ENCODE results near the gene TIAM2. TPM values are rescaled to one million over a fixed set of nuclear protein-coding genes. Genes with fewer than 3 reads are reported as not detected.
A peak's percentile ranks its signal among the peaks of the same experiment; 100 is the strongest.

The TIAM2 gene
- total and polyA plus RNA-seq, 7 experiments from 2014 or later, result 0.66 to 11.6 (median 6.0) TPM

- peaks cover 0 to 9% of the 10 kb centered on the region in 2 donors for H3K4me1 ChIP-seq (ENCODE audit: control insufficient read depth in 2 of 2, insufficient read depth in 2 of 2, low read length in 2 of 2)
- intact Hi-C loops (cut with micrococcal nuclease), result no loop called here
- DNase-seq (no peak), ATAC-seq (no peak)
- no peak overlapping the region for H3K27ac ChIP-seq (ENCODE audit: low read depth, low read length)
- Mint-ChIP-seq H3K27me3 (peaks cover 0 to 2% (median 0%) of the 10 kb centered on the region in 5 donors), H3K4me3 (no peak overlapping the region), H3K36me3 (peaks cover 0 to 5% (median 0%) of the 10 kb centered on the region in 5 donors), H3K4me1 (peaks cover 0 to 32% (median 11%) of the 10 kb centered on the region in 7 donors), H3K9me3 (peaks cover 0 to 2% (median 0%) of the 10 kb centered on the region in 11 donors), H3K27ac (no peak overlapping the region)
- ChIA-PET POLR2A (no interaction called here), CTCF (no interaction called here)
- H3K4me3 ChIP-seq (ENCODE audit: low read length), result no peak overlapping the region
- no peaks in the 10 kb centered on the region for H3K9me3 ChIP-seq (ENCODE audit: control insufficient read depth in 2 of 3, low read length in 3 of 3)
- H3K36me3 ChIP-seq (ENCODE audit: control insufficient read depth in 2 of 3, insufficient read depth in 3 of 3, low read length in 3 of 3), result no peaks in the 10 kb centered on the region
- H3K27me3 ChIP-seq (ENCODE audit: control insufficient read depth in 2 of 2, insufficient read depth in 2 of 2, low read length in 2 of 2), result no peaks in the 10 kb centered on the region
Observed at GRCh38 chr6:155190677-155191076, 195.6 kb downstream of the TIAM2 start.

GRCh38 chr6:155193526-155193925 lies 198.4 kb downstream of the TIAM2 start:
- DNase-seq (no peak), ATAC-seq (no peak)
- ChIA-PET POLR2A (no interaction called here), CTCF (no interaction called here)
- Mint-ChIP-seq H3K27me3 (peaks cover 0 to 6% (median 0%) of the 10 kb centered on the region in 5 donors), H3K4me3 (no peak overlapping the region), H3K9me3 (peaks cover 0 to 12% (median 0%) of the 10 kb centered on the region in 11 donors), H3K27ac (no peak overlapping the region), H3K4me1 (peaks cover 0 to 20% (median 10%) of the 10 kb centered on the region in 7 donors), H3K36me3 (peaks cover 0 to 11% (median 0%) of the 10 kb centered on the region in 5 donors)
- peaks cover 0 to 7% of the 10 kb centered on the region in 2 donors for H3K4me1 ChIP-seq (ENCODE audit: control insufficient read depth in 2 of 2, insufficient read depth in 2 of 2, low read length in 2 of 2)
- H3K36me3 ChIP-seq (ENCODE audit: control insufficient read depth in 2 of 3, insufficient read depth in 3 of 3, low read length in 3 of 3), result no peaks in the 10 kb centered on the region
- no peak overlapping the region for H3K27ac ChIP-seq (ENCODE audit: low read depth, low read length)
- H3K27me3 ChIP-seq (ENCODE audit: control insufficient read depth in 2 of 2, insufficient read depth in 2 of 2, low read length in 2 of 2), result no peaks in the 10 kb centered on the region
- intact Hi-C loops (cut with micrococcal nuclease), result no loop called here
- no peaks in the 10 kb centered on the region for H3K9me3 ChIP-seq (ENCODE audit: control insufficient read depth in 2 of 3, low read length in 3 of 3)
- no peak overlapping the region for H3K4me3 ChIP-seq (ENCODE audit: low read length)

DNA sequence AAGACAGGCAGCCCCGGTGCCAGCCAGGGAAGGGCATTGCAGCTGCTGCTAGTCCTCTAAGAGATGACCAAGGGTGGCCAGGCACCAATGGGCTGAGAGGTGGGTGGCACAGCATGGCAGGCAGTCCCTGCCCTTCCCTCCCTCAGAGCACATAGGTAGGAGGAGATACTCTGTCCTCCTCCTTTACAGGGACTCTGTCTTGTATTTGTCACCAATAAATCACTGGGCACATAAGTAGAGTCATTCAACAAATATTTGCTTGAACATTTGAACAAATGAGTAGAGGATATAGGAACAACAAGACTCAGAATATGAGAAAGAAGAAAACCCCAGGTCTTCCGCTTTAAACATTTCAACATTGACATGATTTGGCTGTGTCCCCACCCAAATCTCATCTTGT lies 199.3 kb downstream of the TIAM2 start:
- Mint-ChIP-seq H3K9me3 (peaks cover 0 to 12% (median 0%) of the 10 kb centered on the region in 11 donors), H3K4me3 (no peak overlapping the region), H3K27ac (no peak overlapping the region), H3K36me3 (peaks cover 0 to 11% (median 0%) of the 10 kb centered on the region in 5 donors), H3K4me1 (peaks cover 0 to 13% (median 6%) of the 10 kb centered on the region in 7 donors), H3K27me3 (peaks cover 0 to 6% (median 0%) of the 10 kb centered on the region in 5 donors)
- H3K4me1 ChIP-seq (ENCODE audit: control insufficient read depth in 2 of 2, insufficient read depth in 2 of 2, low read length in 2 of 2), result no peaks in the 10 kb centered on the region
- no peaks in the 10 kb centered on the region for H3K36me3 ChIP-seq (ENCODE audit: control insufficient read depth in 2 of 3, insufficient read depth in 3 of 3, low read length in 3 of 3)
- DNase-seq (no peak), ATAC-seq (no peak)
- H3K27me3 ChIP-seq (ENCODE audit: control insufficient read depth in 2 of 2, insufficient read depth in 2 of 2, low read length in 2 of 2), result no peaks in the 10 kb centered on the region
- H3K9me3 ChIP-seq (ENCODE audit: control insufficient read depth in 2 of 3, low read length in 3 of 3), result no peaks in the 10 kb centered on the region
- intact Hi-C loops (cut with micrococcal nuclease), result no loop called here
- ChIA-PET CTCF (no interaction called here), POLR2A (no interaction called here)
- H3K27ac ChIP-seq (ENCODE audit: low read depth, low read length), result no peak overlapping the region
- H3K4me3 ChIP-seq (ENCODE audit: low read length), result no peak overlapping the region

DNA sequence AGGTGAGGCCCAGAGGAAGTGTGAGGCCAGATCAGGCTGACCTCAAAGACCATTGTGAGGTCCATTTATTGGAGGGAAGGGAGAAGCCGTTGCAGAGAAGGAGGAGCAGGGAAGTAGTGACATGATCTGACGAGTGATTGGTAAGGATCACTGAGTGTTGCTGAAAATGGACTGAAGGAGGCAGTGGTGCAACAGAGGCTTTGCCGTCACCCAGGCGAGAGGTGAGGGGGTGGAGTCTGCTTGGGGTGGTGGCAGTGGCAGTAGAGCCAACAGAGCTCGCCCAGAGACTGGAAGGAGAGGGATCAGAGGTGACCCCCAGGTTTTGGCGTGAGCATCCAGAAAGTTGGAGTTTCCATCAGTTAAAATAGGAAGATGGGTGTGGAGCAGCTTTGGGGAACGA lies 200.8 kb downstream of the TIAM2 start:
- intact Hi-C loops (cut with micrococcal nuclease), result no loop called here
- H3K27ac Mint-ChIP-seq, result no peak overlapping the region
- no peak for ATAC-seq

GRCh38 chr6:155196911-155197310 lies 201.8 kb downstream of the TIAM2 start:
- peaks cover 0 to 6% (median 3%) of the 10 kb centered on the region in 5 donors for H3K27me3 Mint-ChIP-seq
- no peaks in the 10 kb centered on the region for H3K9me3 ChIP-seq (ENCODE audit: control insufficient read depth in 2 of 3, low read length in 3 of 3)
- no peak for DNase-seq
- H3K4me1 ChIP-seq (ENCODE audit: control insufficient read depth in 2 of 2, insufficient read depth in 2 of 2, low read length in 2 of 2), result no peaks in the 10 kb centered on the region
- no peaks in the 10 kb centered on the region for H3K36me3 ChIP-seq (ENCODE audit: control insufficient read depth in 2 of 3, insufficient read depth in 3 of 3, low read length in 3 of 3)
- intact Hi-C loops (cut with micrococcal nuclease), result no loop called here
- POLR2A ChIA-PET, result no interaction called here
- H3K9me3 Mint-ChIP-seq, result peaks cover 0 to 12% (median 0%) of the 10 kb centered on the region in 11 donors
- H3K4me3 ChIP-seq (ENCODE audit: low read length), result no peak overlapping the region
- peaks cover 0 to 2% (median 0%) of the 10 kb centered on the region in 7 donors for H3K4me1 Mint-ChIP-seq
- H3K4me3 Mint-ChIP-seq, result no peak overlapping the region
- H3K27ac ChIP-seq (ENCODE audit: low read depth, low read length), result no peak overlapping the region
- no peak for ATAC-seq
- H3K27me3 ChIP-seq (ENCODE audit: control insufficient read depth in 2 of 2, insufficient read depth in 2 of 2, low read length in 2 of 2), result no peaks in the 10 kb centered on the region
- no peak overlapping the region for H3K27ac Mint-ChIP-seq
- peaks cover 0 to 9% (median 0%) of the 10 kb centered on the region in 5 donors for H3K36me3 Mint-ChIP-seq
- CTCF ChIA-PET, result no interaction called here

More for the DNA sequence above, 200.8 kb downstream of the TIAM2 start:
- Histone ChIP-seq H3K27ac (ENCODE audit: low read depth, low read length) (no peak overlapping the region), H3K4me3 (ENCODE audit: low read length) (no peak overlapping the region), H3K27me3 (ENCODE audit: control insufficient read depth in 2 of 2, insufficient read depth in 2 of 2, low read length in 2 of 2) (no peaks in the 10 kb centered on the region), H3K4me1 (ENCODE audit: control insufficient read depth in 2 of 2, insufficient read depth in 2 of 2, low read length in 2 of 2) (no peaks in the 10 kb centered on the region), H3K9me3 (ENCODE audit: control insufficient read depth in 2 of 3, low read length in 3 of 3) (no peaks in the 10 kb centered on the region), H3K36me3 (ENCODE audit: control insufficient read depth in 2 of 3, insufficient read depth in 3 of 3, low read length in 3 of 3) (no peaks in the 10 kb centered on the region)
- H3K27me3 Mint-ChIP-seq, result peaks cover 0 to 6% (median 2%) of the 10 kb centered on the region in 5 donors
- ChIA-PET POLR2A (no interaction called here), CTCF (no interaction called here)
- peaks cover 0 to 12% (median 0%) of the 10 kb centered on the region in 11 donors for H3K9me3 Mint-ChIP-seq
- H3K4me3 Mint-ChIP-seq, result no peak overlapping the region
- no peak for DNase-seq
- H3K36me3 Mint-ChIP-seq, result peaks cover 0 to 11% (median 0%) of the 10 kb centered on the region in 5 donors
- H3K4me1 Mint-ChIP-seq, result peaks cover 0 to 1% (median 0%) of the 10 kb centered on the region in 7 donors

DNA sequence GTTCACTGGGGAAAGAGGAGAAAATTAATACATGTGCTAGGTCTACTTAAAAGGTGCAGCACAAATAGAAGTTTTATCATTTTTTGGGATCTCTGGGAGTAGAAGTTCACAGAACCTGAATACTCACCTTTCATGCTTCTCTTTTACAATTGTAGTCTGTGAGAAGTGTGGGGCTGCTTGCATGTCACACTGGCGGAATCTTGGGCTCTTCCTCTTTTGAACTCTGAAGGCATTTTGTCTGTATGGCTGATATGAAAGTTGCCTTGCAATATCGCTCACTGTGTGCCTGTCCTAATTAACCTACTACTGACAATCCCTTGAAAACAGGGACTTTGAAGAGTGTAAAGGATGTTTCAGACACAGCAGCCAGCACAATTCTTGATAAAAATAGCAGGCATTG lies 202.8 kb downstream of the TIAM2 start:
- Histone ChIP-seq H3K27ac (ENCODE audit: low read depth, low read length) (no peak overlapping the region), H3K4me3 (ENCODE audit: low read length) (no peak overlapping the region), H3K27me3 (ENCODE audit: control insufficient read depth in 2 of 2, insufficient read depth in 2 of 2, low read length in 2 of 2) (no peaks in the 10 kb centered on the region), H3K36me3 (ENCODE audit: control insufficient read depth in 2 of 3, insufficient read depth in 3 of 3, low read length in 3 of 3) (no peaks in the 10 kb centered on the region), H3K4me1 (ENCODE audit: control insufficient read depth in 2 of 2, insufficient read depth in 2 of 2, low read length in 2 of 2) (no peaks in the 10 kb centered on the region), H3K9me3 (ENCODE audit: control insufficient read depth in 2 of 3, low read length in 3 of 3) (no peaks in the 10 kb centered on the region)
- Mint-ChIP-seq H3K36me3 (peaks cover 0 to 9% (median 0%) of the 10 kb centered on the region in 5 donors), H3K27ac (no peak overlapping the region), H3K9me3 (peaks cover 0 to 12% (median 0%) of the 10 kb centered on the region in 11 donors), H3K27me3 (peaks cover 0 to 6% (median 3%) of the 10 kb centered on the region in 5 donors), H3K4me3 (no peak overlapping the region), H3K4me1 (peaks cover 0 to 2% (median 0%) of the 10 kb centered on the region in 7 donors)
- DNase-seq, result no peak
- intact Hi-C loops (cut with micrococcal nuclease), result no loop called here
- no peak for ATAC-seq
- CTCF ChIA-PET, result no interaction called here
- POLR2A ChIA-PET, result no interaction called here

DNA sequence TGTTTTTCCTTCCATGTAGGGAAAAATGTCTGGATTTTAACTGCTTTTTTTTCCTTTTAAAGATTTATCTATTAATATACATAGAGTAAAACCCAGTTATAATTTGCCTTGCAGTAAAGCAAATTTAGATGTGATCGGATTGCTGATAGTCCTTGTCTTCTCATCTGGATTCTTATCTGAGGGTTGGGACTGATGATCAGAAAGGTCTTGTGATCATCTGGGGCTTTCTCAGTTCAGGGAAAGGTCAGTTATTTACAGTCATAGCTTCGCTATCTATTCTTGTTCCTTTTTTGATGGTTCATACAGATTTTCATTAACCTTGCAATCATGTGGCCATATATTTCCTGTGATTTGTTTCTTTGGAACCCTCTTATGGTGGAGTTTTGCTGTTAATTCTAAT lies 204.9 kb downstream of the TIAM2 start:
- Histone ChIP-seq H3K4me1 (ENCODE audit: control insufficient read depth in 2 of 2, insufficient read depth in 2 of 2, low read length in 2 of 2) (no peaks in the 10 kb centered on the region), H3K36me3 (ENCODE audit: control insufficient read depth in 2 of 3, insufficient read depth in 3 of 3, low read length in 3 of 3) (no peaks in the 10 kb centered on the region), H3K27me3 (ENCODE audit: control insufficient read depth in 2 of 2, insufficient read depth in 2 of 2, low read length in 2 of 2) (no peaks in the 10 kb centered on the region), H3K4me3 (ENCODE audit: low read length) (no peak overlapping the region), H3K27ac (ENCODE audit: low read depth, low read length) (no peak overlapping the region), H3K9me3 (ENCODE audit: control insufficient read depth in 2 of 3, low read length in 3 of 3) (no peaks in the 10 kb centered on the region)
- Mint-ChIP-seq H3K27me3 (peaks cover 0 to 6% (median 3%) of the 10 kb centered on the region in 5 donors), H3K9me3 (peaks cover 0 to 12% (median 0%) of the 10 kb centered on the region in 11 donors), H3K27ac (no peak overlapping the region), H3K36me3 (peaks cover 0 to 10% (median 0%) of the 10 kb centered on the region in 5 donors), H3K4me3 (no peak overlapping the region), H3K4me1 (peaks cover 0 to 2% (median 0%) of the 10 kb centered on the region in 7 donors)
- intact Hi-C loops (cut with micrococcal nuclease), result no loop called here
- ATAC-seq (peak; percentile 45), DNase-seq (no peak)
- ChIA-PET CTCF (no interaction called here), POLR2A (interaction anchor here (0.8 kb wide), 1 partner anchor 46 kb away, joined by 3 read pairs; no protein-coding TSS in a partner anchor)
